HepG2 (cell line): ENCODE results near the gene ZFP36L2. TPM values are rescaled to one million over a fixed set of nuclear protein-coding genes. Genes with fewer than 3 reads are reported as not detected.
A peak's percentile ranks its signal among the peaks of the same experiment; 100 is the strongest.

Source experiments
- ARID5B ChIP-seq: IDR thresholded peaks from 2 replicates; pipeline ENCODE4 v1.4.0; 2020; ENCODE audit warnings: mild to moderate bottlenecking, missing genetic modification reagents
- ASH2L ChIP-seq: fragments of 300-600, 200-600 bp; sonication (generic); IDR thresholded peaks from 2 replicates; pipeline ENCODE4 v1.7.0; 2017; ENCODE audit warnings: low read depth, mild to moderate bottlenecking, moderate library complexity, mixed read lengths, low read length; ENCODE audit not compliant: insufficient read length
- ATRX ChIP-seq: sonication (generic); formaldehyde crosslinking; IDR thresholded peaks from 2 replicates; pipeline ENCODE4 v1.4.0; 2020; ENCODE audit warnings: missing genetic modification reagents, borderline replicate concordance
- EHMT2 ChIP-seq: fragments of 200-600 bp; sonication (generic); IDR thresholded peaks from 2 replicates; pipeline ENCODE4 v1.7.0; 2017; ENCODE audit warnings: antibody characterized with exemption, low read depth, low read length, borderline replicate concordance
- ELK4 ChIP-seq: sonication (generic); formaldehyde crosslinking; IDR thresholded peaks from 2 replicates; pipeline ENCODE4 v1.9.0; 2021; ENCODE audit warnings: missing genetic modification reagents, borderline replicate concordance
- HIVEP1 ChIP-seq: sonication (generic); formaldehyde crosslinking; IDR thresholded peaks from 2 replicates; pipeline ENCODE4 v1.4.0; 2020; ENCODE audit warnings: mild to moderate bottlenecking, missing genetic modification reagents
- KAT2B ChIP-seq: fragments of 150-350 bp; IDR thresholded peaks from 2 replicates; pipeline ENCODE4 v1.6.1; 2014; ENCODE audit warnings: low read depth, low read length, borderline replicate concordance
- KLF11 ChIP-seq: IDR thresholded peaks from 2 replicates; pipeline ENCODE4 v1.6.1; 2016; ENCODE audit warnings: missing compliant biosample characterization
- MBNL3 ChIP-seq: fragments of 250-450 bp; sonication (Bioruptor Pico); conservative IDR thresholded peaks from 2 replicates; pipeline ENCODE4 v1.8.0; 2022; ENCODE audit warnings: mild to moderate bottlenecking, inconsistent platforms
- MIER3 ChIP-seq: IDR thresholded peaks from 2 replicates; pipeline ENCODE4 v1.6.1; 2016; ENCODE audit warnings: missing compliant biosample characterization, borderline replicate concordance
- RORA ChIP-seq: sonication (generic); formaldehyde crosslinking; IDR thresholded peaks from 2 replicates; pipeline ENCODE4 v1.5.0; 2020; ENCODE audit warnings: mild to moderate bottlenecking, missing genetic modification reagents, moderate library complexity
- SP140L ChIP-seq: sonication (generic); formaldehyde crosslinking; IDR thresholded peaks from 2 replicates; pipeline ENCODE4 v1.4.0; 2020; ENCODE audit warnings: missing genetic modification reagents, borderline replicate concordance
- YEATS2 ChIP-seq: sonication (generic); formaldehyde crosslinking; IDR thresholded peaks from 2 replicates; pipeline ENCODE4 v1.4.0; 2020; ENCODE audit warnings: missing genetic modification reagents, borderline replicate concordance
- ZBTB20 ChIP-seq: sonication (generic); formaldehyde crosslinking; IDR thresholded peaks from 2 replicates; pipeline ENCODE4 v1.8.1; 2023; ENCODE audit warnings: missing genetic modification reagents, low read depth, mild to moderate bottlenecking, borderline replicate concordance
- ZNF430 ChIP-seq: sonication (generic); formaldehyde crosslinking; IDR thresholded peaks from 2 replicates; pipeline ENCODE4 v1.9.0; 2021; ENCODE audit warnings: mild to moderate bottlenecking, missing genetic modification reagents
- ZNF713 ChIP-seq: sonication (generic); formaldehyde crosslinking; IDR thresholded peaks from 2 replicates; pipeline ENCODE4 v1.4.0; 2020; ENCODE audit warnings: mild to moderate bottlenecking, missing genetic modification reagents
- polyA plus RNA-seq, 8 experiments: library from polyadenylated mRNA; depleted of rRNA in 3 of 8; stranded (reverse) in 7 of 8; unstranded in 1 of 8; fragments of >200 nt; fragmentation: Illumina TruSeq in 4 of 8; extraction: Trizol in 4 of 8; gene quantifications; 2 replicates each; pipeline versions ENCODE4 v1.2.1 to v1.2.3, GENCODE V29; 2011 to 2016; ENCODE audit warnings: low read depth in 4 of 8, missing spikeins in 1 of 8, mixed read lengths in 1 of 8; ENCODE audit not compliant: insufficient read depth in 1 of 8
- total RNA-seq, 5 experiments: library from RNA; depleted of rRNA; stranded (reverse); fragments of >200 nt; fragmentation: Illumina TruSeq; extraction: Trizol; gene quantifications; 2 replicates each; pipeline ENCODE4 v1.2.3, GENCODE V29; 2016; ENCODE audit warnings: low read depth in 1 of 5
- TF ChIP-seq, protein P1 (sequence below): sonication (generic); formaldehyde crosslinking; IDR thresholded peaks from 2 replicates; pipeline ENCODE4 v1.8.0; 2022; ENCODE audit warnings: low read depth, missing genetic modification reagents
- TF ChIP-seq, protein P2 (sequence below): sonication (generic); formaldehyde crosslinking; IDR thresholded peaks from 2 replicates; pipeline ENCODE4 v1.5.1; 2020; ENCODE audit warnings: mild to moderate bottlenecking, missing genetic modification reagents, moderate library complexity

Gene ZFP36L2
- total and polyA plus RNA-seq, 2 of the 13 experiments (the other 11 are each of a cell fraction or from before 2014, with no cell fraction given), result 11.2 to 21.8 TPM

GRCh38 chr2:43210467-43211303 is 15.7 kb downstream of the ZFP36L2 start (continued):
- TF ChIP-seq ELK4 (CRISPR knock-in tag) (no peak), HIVEP1 (CRISPR knock-in tag) (peak; percentile 99), MBNL3 (CRISPR knock-in tag) (no peak), KLF11 (CRISPR knock-in tag) (peak; percentile 90; the same call in 1 of the 2 replicates), SP140L (CRISPR knock-in tag) (no peak), ATRX (CRISPR knock-in tag) (no peak), KAT2B (no peak), ZNF713 (CRISPR knock-in tag) (no peak), ZBTB20 (CRISPR knock-in tag) (peak; percentile 91; the same call in 1 of the 2 replicates), ASH2L (no peak), ZNF430 (CRISPR knock-in tag) (peak; percentile 98), EHMT2 (no peak), RORA (CRISPR knock-in tag) (no peak), ARID5B (peak; percentile 92), YEATS2 (CRISPR knock-in tag) (peak; percentile 64; the same call in 1 of the 2 replicates), MIER3 (CRISPR knock-in tag) (peak; percentile 95; the same call in 1 of the 2 replicates)
- TF ChIP-seq, protein P1, sequence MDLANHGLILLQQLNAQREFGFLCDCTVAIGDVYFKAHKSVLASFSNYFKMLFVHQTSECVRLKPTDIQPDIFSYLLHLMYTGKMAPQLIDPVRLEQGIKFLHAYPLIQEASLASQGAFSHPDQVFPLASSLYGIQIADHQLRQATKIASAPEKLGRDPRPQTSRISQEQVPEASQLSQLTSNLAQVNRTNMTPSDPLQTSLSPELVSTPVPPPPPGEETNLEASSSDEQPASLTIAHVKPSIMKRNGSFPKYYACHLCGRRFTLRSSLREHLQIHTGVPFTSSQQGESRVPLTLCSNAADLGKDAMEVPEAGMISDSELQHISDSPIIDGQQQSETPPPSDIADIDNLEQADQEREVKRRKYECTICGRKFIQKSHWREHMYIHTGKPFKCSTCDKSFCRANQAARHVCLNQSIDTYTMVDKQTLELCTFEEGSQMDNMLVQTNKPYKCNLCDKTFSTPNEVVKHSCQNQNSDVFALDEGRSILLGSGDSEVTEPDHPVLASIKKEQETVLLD (CRISPR knock-in tag), result peak; percentile 57; the same call in 1 of the 2 replicates
- TF ChIP-seq, protein P2, sequence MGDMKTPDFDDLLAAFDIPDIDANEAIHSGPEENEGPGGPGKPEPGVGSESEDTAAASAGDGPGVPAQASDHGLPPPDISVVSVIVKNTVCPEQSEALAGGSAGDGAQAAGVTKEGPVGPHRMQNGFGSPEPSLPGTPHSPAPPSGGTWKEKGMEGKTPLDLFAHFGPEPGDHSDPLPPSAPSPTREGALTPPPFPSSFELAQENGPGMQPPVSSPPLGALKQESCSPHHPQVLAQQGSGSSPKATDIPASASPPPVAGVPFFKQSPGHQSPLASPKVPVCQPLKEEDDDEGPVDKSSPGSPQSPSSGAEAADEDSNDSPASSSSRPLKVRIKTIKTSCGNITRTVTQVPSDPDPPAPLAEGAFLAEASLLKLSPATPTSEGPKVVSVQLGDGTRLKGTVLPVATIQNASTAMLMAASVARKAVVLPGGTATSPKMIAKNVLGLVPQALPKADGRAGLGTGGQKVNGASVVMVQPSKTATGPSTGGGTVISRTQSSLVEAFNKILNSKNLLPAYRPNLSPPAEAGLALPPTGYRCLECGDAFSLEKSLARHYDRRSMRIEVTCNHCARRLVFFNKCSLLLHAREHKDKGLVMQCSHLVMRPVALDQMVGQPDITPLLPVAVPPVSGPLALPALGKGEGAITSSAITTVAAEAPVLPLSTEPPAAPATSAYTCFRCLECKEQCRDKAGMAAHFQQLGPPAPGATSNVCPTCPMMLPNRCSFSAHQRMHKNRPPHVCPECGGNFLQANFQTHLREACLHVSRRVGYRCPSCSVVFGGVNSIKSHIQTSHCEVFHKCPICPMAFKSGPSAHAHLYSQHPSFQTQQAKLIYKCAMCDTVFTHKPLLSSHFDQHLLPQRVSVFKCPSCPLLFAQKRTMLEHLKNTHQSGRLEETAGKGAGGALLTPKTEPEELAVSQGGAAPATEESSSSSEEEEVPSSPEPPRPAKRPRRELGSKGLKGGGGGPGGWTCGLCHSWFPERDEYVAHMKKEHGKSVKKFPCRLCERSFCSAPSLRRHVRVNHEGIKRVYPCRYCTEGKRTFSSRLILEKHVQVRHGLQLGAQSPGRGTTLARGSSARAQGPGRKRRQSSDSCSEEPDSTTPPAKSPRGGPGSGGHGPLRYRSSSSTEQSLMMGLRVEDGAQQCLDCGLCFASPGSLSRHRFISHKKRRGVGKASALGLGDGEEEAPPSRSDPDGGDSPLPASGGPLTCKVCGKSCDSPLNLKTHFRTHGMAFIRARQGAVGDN (CRISPR knock-in tag), result peak; percentile 100
